Cerebellar cortex (tissue), 1 donor: Measurements from ENCODE around the gene ESYT2.

Experiments used
- DNase-seq: peaks from one replicate; pipeline ENCODE4 v3.0.0-alpha.2; 2015; ENCODE audit warnings: low spot score

The ESYT2 gene

GRCh38 chr7:158766570-158767281, 62.6 kb downstream of the ESYT2 start:
- DNase-seq, result no peak

GRCh38 chr7:158765020-158765419, 64.3 kb downstream of the ESYT2 start:
- DNase-seq, result no peak

- no peak for DNase-seq
Measured at GRCh38 chr7:158763454-158764033, 65.8 kb downstream of the ESYT2 start.

GRCh38 chr7:158761945-158762344, 67.4 kb downstream of the ESYT2 start:
- DNase-seq, result no peak

GRCh38 chr7:158760936-158761335, 68.4 kb downstream of the ESYT2 start:
- no peak for DNase-seq

GRCh38 chr7:158760445-158760764, 68.9 kb downstream of the ESYT2 start:
- DNase-seq, result no peak

GRCh38 chr7:158759749-158760444, 69.4 kb downstream of the ESYT2 start:
- DNase-seq, result no peak

GRCh38 chr7:158759245-158759614, 70.1 kb downstream of the ESYT2 start:
- no peak for DNase-seq

GRCh38 chr7:158758586-158759244, 70.6 kb downstream of the ESYT2 start:
- no peak for DNase-seq

- DNase-seq, result no peak
Measured at GRCh38 chr7:158757404-158757989, 71.8 kb downstream of the ESYT2 start.

GRCh38 chr7:158754746-158755444, 74.4 kb downstream of the ESYT2 start:
- DNase-seq, result no peak

GRCh38 chr7:158753900-158754299, 75.4 kb downstream of the ESYT2 start:
- DNase-seq, result no peak

GRCh38 chr7:158751751-158752150, 77.6 kb downstream of the ESYT2 start:
- no peak for DNase-seq

- DNase-seq, result no peak
Measured at GRCh38 chr7:158751199-158751598, 78.1 kb downstream of the ESYT2 start.

- DNase-seq, result no peak
Measured at GRCh38 chr7:158750702-158751101, 78.6 kb downstream of the ESYT2 start.

GRCh38 chr7:158749396-158749795, 79.9 kb downstream of the ESYT2 start:
- DNase-seq, result no peak

GRCh38 chr7:158748335-158748734, 81.0 kb downstream of the ESYT2 start:
- DNase-seq, result no peak

GRCh38 chr7:158747408-158747807, 81.9 kb downstream of the ESYT2 start:
- no peak for DNase-seq

- DNase-seq, result no peak
Measured at GRCh38 chr7:158746957-158747356, 82.4 kb downstream of the ESYT2 start.

- no peak for DNase-seq
Measured at GRCh38 chr7:158745057-158745715, 84.1 kb downstream of the ESYT2 start.

GRCh38 chr7:158744070-158744469, 85.2 kb downstream of the ESYT2 start:
- no peak for DNase-seq
